BE2C (cell line): ENCODE results near the gene SP5.
"Not testable (repeated sequence)": the region's sequence is repeated elsewhere in the genome, so short reads cannot be mapped to it uniquely, and the experiment has no call there.

ENCODE experiments used
- DNase-seq: peaks from one replicate; pipeline ENCODE4 v3.0.0-alpha.2; 2020
- H3K27me3 ChIP-seq: fragments of 250-450 bp; sonication (Bioruptor Pico); 2 replicates; pipeline ENCODE4 v1.5.1; 2020; ENCODE audit warnings: mild to moderate bottlenecking
- H3K36me3 ChIP-seq: fragments of 250-450 bp; sonication (Bioruptor Pico); 2 replicates; pipeline ENCODE4 v1.5.1; 2020; ENCODE audit warnings: mild to moderate bottlenecking
- H3K4me1 ChIP-seq: fragments of 250-450 bp; sonication (Bioruptor Pico); 2 replicates; pipeline ENCODE4 v1.5.1; 2020
- H3K4me3 ChIP-seq: 2 replicates; pipeline ENCODE4 v1.5.1; 2011; ENCODE audit warnings: low read depth, low read length
- H3K9me3 ChIP-seq: fragments of 250-450 bp; sonication (Bioruptor Pico); 2 replicates; pipeline ENCODE4 v1.5.1; 2020
- TF ChIP-seq, protein P1 (sequence below): IDR thresholded peaks from 2 replicates; pipeline ENCODE4 v1.5.1; 2012; ENCODE audit warnings: mild to moderate bottlenecking, low read depth, low read length

The SP5 gene

DNA sequence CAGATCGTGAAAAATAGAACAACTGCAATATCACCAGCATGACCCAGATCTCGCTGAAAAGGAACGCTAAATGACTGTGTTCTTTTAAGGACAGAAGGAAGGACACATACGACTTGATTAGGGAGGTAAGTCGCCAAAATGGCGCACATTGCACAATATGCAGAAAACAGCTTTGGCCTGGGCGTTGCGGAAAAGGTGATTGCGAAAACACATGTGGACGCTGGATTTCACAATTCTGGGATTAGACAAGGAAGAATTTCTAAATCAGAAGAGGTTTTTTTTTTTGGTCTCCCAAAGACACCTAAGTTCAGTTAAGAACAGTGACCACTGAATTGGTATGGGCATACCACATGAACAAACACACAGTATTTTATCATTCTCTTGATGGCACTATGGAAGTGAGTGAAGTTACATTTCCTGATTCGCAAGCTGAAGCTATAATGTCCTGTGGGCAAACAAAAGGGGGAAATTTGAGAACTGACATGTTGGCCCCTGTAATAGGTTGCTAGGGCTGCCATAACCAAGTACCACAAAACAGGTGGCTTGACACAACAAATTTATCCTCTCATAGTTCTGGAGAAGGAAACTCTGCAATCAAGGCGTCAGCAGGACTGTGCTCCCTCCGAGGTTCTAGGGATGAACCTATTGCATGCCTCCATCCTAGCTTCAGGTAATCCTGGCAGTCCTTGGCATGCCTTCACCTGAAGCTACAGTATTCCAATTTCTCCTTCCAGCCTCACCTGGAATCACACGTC is 29.3 kb downstream of the SP5 start:
- TF ChIP-seq, protein P1, sequence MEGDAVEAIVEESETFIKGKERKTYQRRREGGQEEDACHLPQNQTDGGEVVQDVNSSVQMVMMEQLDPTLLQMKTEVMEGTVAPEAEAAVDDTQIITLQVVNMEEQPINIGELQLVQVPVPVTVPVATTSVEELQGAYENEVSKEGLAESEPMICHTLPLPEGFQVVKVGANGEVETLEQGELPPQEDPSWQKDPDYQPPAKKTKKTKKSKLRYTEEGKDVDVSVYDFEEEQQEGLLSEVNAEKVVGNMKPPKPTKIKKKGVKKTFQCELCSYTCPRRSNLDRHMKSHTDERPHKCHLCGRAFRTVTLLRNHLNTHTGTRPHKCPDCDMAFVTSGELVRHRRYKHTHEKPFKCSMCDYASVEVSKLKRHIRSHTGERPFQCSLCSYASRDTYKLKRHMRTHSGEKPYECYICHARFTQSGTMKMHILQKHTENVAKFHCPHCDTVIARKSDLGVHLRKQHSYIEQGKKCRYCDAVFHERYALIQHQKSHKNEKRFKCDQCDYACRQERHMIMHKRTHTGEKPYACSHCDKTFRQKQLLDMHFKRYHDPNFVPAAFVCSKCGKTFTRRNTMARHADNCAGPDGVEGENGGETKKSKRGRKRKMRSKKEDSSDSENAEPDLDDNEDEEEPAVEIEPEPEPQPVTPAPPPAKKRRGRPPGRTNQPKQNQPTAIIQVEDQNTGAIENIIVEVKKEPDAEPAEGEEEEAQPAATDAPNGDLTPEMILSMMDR, result no peak
- H3K4me3 ChIP-seq, result no peak overlapping the region
- no peaks in the 10 kb centered on the region for H3K27me3 ChIP-seq
- H3K9me3 ChIP-seq, result no peaks in the 10 kb centered on the region
- no peaks in the 10 kb centered on the region for H3K36me3 ChIP-seq
- no peaks in the 10 kb centered on the region for H3K4me1 ChIP-seq
- DNase-seq, result no peak

DNA sequence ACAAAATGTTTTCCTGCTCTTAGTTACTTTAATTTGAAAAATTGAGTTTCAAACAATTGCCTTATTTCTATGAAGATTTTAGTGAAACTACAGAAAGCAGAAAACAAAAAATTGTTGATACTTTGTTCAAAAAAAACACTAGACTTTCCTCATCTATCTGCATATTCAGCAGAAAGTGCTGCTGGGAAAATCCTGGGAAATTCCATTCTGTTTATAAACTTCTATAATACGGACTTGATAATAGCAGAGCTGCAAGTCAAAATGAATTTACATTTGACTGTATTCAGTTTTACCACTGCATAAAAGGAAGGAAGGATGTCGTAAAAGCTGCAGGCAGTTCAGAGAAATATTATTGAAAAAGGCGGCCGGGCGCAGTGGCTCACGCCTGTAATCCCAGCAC is 30.2 kb downstream of the SP5 start:
- H3K4me1 ChIP-seq, result no peaks in the 10 kb centered on the region
- no peaks in the 10 kb centered on the region for H3K36me3 ChIP-seq
- no peaks in the 10 kb centered on the region for H3K9me3 ChIP-seq
- no peak overlapping the region for H3K4me3 ChIP-seq
- H3K27me3 ChIP-seq, result no peaks in the 10 kb centered on the region
- DNase-seq, result no peak
- TF ChIP-seq, protein P1, result no peak

DNA sequence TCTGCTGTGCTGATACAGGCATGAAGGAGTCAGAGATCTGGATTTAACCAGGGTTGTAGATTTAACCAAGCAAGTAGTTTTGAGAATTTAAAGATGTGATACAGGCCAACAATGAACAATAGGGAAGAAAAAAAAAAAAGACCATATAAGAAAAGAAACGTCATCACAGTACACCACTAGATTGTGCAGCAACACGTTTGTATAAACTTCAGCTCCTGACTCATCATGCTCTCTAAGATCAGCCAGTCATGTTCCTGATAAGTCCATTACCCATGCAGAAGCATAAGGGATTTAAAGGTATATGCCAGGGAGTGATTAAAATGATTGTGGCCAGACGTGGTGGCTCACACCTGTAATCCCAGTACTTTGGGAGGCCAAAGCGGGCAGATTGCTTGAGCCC is 32.8 kb downstream of the SP5 start:
- DNase-seq, result no peak
- no peak overlapping the region for H3K4me3 ChIP-seq
- H3K36me3 ChIP-seq, result no peaks in the 10 kb centered on the region
- H3K4me1 ChIP-seq, result no peaks in the 10 kb centered on the region
- no peaks in the 10 kb centered on the region for H3K9me3 ChIP-seq
- TF ChIP-seq, protein P1, result no peak
- H3K27me3 ChIP-seq, result no peaks in the 10 kb centered on the region

DNA sequence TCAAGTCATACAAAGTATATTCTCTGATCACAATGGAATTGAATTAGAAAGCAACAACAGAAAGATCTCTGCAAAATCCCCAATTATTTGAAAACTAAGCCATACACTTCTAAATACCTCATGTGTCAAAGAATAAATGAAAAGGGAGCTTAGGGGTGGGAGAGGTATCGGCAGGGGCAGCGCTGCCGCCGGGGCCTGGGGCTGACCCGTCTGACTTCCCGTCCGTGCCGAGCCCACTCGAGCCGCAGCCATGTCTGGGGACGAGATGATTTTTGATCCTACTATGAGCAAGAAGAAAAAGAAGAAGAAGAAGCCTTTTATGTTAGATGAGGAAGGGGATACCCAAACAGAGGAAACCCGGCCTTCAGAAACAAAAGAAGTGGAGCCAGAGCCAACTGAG is 36.4 kb downstream of the SP5 start:
- H3K36me3 ChIP-seq, H3K27me3 ChIP-seq, DNase-seq, H3K9me3 ChIP-seq, H3K4me1 ChIP-seq, H3K4me3 ChIP-seq: not testable (repeated sequence)

DNA sequence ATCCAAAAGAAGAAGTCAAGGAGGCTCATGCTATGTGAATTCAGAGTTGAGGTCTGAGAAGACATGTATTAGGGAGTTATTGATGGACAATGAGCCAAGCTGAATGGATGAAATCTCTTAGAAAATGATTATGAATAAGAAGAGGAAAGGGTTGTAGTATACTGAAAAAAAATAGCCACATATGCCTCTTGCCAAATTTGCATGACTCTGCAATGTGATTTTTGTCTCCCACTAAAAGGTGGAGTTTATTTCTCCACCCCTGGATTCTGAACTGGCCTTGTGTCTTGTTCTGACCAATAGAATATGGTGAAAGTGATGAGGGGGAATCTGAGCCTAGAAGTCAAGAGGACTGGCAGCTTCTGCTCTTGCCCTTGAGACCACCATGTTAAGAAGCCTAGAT is 46.4 kb downstream of the SP5 start:
- Histone ChIP-seq H3K36me3 (no peaks in the 10 kb centered on the region), H3K9me3 (no peaks in the 10 kb centered on the region), H3K4me1 (no peaks in the 10 kb centered on the region), H3K27me3 (no peaks in the 10 kb centered on the region), H3K4me3 (no peak overlapping the region)
- DNase-seq, result no peak
- TF ChIP-seq, protein P1, result no peak

DNA sequence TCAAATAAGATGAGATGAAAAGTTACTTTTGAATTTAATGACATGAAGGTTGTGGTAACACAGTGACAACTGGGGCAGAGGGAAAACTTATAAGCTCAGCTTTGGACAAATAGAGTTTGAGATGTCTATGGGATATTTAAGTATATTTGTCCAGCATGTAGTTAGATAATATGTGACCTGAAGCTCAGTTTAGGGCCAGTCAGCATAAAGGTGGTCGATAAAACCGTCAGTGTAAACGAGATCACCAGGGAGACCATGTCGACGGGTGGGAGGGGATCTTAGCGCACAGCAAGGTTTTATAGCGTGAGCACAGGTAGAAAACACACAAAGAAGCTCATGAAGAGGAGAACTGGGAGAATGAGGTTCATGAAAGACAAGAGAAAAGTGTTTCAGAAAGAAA is 47.6 kb downstream of the SP5 start:
- H3K27me3 ChIP-seq, result no peaks in the 10 kb centered on the region
- no peak for DNase-seq
- H3K4me1 ChIP-seq, result no peaks in the 10 kb centered on the region
- no peaks in the 10 kb centered on the region for H3K36me3 ChIP-seq
- H3K4me3 ChIP-seq, result no peak overlapping the region
- H3K9me3 ChIP-seq, result no peaks in the 10 kb centered on the region
- TF ChIP-seq, protein P1, result no peak
